ENCODE measurements around the gene ABHD12.

Gene ABHD12

DNA sequence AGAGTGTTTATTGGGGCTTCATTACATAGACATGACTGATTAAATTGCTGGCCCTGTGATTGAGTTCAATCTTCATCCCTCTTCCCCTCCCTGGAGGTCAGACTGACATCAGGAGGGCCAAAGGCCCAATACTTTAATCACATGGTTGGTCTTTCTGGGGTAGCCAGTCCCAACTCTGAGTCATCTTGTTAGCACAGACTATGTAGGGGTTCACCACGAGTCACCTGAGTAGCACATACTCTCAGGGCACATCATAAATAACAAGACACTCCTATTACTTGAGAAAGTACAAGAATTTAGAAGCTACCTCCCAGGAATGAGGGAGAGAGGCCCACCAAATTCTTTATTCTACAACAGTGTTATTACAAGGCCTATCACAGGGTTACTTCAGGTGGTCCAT lies 28.1 kb upstream of the ABHD12 start:
- Histone ChIP-seq H2AFZ (ENCODE audit: low read depth, low read length, severe bottlenecking) (no peak overlapping the region), H3K4me3 (ENCODE audit: insufficient read depth, low read length, poor library complexity, severe bottlenecking) (no peak overlapping the region), H3K27ac (ENCODE audit: low read depth, low read length) (no peak overlapping the region), H3K4me2 (ENCODE audit: low read depth, low read length, poor library complexity, severe bottlenecking) (no peak overlapping the region), H3K9ac (ENCODE audit: low read length) (no peak overlapping the region), H3K27me3 (ENCODE audit: low read length) (no peaks in the 10 kb centered on the region), H3K9me2 (replicated peaks; ENCODE audit: insufficient read depth, low read length) (no peaks in the 10 kb centered on the region), H3K9me3 (ENCODE audit: insufficient read depth, low read length) (no peaks in the 10 kb centered on the region), H3F3A (ENCODE audit: insufficient read depth) (0 out of 2 replicates have a peak, but pooled peaks cover 7% of the 10 kb centered on the region), H3K36me3 (ENCODE audit: low read length) (peaks cover 28% of the 10 kb centered on the region; the same call in 1 of the 2 replicates), H3K79me2 (ENCODE audit: insufficient read depth, low read length) (peaks cover 3% of the 10 kb centered on the region; the same call in 1 of the 2 replicates), H4K20me1 (ENCODE audit: low read depth, low read length) (no peaks in the 10 kb centered on the region)
- TF ChIP-seq, protein P1, sequence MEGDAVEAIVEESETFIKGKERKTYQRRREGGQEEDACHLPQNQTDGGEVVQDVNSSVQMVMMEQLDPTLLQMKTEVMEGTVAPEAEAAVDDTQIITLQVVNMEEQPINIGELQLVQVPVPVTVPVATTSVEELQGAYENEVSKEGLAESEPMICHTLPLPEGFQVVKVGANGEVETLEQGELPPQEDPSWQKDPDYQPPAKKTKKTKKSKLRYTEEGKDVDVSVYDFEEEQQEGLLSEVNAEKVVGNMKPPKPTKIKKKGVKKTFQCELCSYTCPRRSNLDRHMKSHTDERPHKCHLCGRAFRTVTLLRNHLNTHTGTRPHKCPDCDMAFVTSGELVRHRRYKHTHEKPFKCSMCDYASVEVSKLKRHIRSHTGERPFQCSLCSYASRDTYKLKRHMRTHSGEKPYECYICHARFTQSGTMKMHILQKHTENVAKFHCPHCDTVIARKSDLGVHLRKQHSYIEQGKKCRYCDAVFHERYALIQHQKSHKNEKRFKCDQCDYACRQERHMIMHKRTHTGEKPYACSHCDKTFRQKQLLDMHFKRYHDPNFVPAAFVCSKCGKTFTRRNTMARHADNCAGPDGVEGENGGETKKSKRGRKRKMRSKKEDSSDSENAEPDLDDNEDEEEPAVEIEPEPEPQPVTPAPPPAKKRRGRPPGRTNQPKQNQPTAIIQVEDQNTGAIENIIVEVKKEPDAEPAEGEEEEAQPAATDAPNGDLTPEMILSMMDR (IDR thresholded peaks at IDR 0.05; ENCODE audit: insufficient read depth, low read length, poor library complexity, severe bottlenecking): no peak
- TF ChIP-seq EZH2phosphoT487 (conservative IDR thresholded peaks at IDR 0.05; ENCODE audit: low read length): no peak

DNA sequence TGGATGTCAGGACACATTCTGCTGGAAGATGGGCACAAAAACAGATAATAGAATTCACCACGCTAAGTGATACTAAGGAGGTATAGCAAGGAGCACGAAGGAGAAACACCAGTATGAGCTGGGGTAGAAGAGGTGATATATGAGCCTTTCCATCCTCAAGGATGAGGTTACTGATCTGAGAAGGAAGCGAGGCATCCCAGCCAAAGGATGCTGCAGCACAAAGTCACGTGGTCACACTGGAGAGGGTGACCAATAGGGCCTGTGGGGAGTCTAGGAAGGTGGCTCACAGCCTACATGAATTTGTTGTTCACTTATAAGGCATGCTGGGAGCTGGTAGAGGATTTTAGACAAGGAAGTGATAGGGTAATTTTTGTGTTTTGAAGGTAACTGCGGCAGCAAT lies 18.3 kb upstream of the ABHD12 start:
- TF ChIP-seq, protein P1 (IDR thresholded peaks at IDR 0.05; ENCODE audit: insufficient read depth, low read length, poor library complexity, severe bottlenecking): no peak
- no peak for TF ChIP-seq EZH2phosphoT487 (conservative IDR thresholded peaks at IDR 0.05; ENCODE audit: low read length)
- Histone ChIP-seq H2AFZ (ENCODE audit: low read depth, low read length, severe bottlenecking) (no peak overlapping the region), H3K9ac (ENCODE audit: low read length) (peak overlapping the region; percentile 85), H4K20me1 (ENCODE audit: low read depth, low read length) (no peaks in the 10 kb centered on the region), H3K9me3 (ENCODE audit: insufficient read depth, low read length) (no peaks in the 10 kb centered on the region), H3K4me3 (ENCODE audit: insufficient read depth, low read length, poor library complexity, severe bottlenecking) (peak overlapping the region; percentile 89), H3K27ac (ENCODE audit: low read depth, low read length) (no peak overlapping the region), H3K4me2 (ENCODE audit: low read depth, low read length, poor library complexity, severe bottlenecking) (peak overlapping the region; percentile 80), H3K9me2 (replicated peaks; ENCODE audit: insufficient read depth, low read length) (no peaks in the 10 kb centered on the region), H3F3A (ENCODE audit: insufficient read depth) (no peaks in the 10 kb centered on the region), H3K27me3 (ENCODE audit: low read length) (no peaks in the 10 kb centered on the region), H3K36me3 (ENCODE audit: low read length) (no peaks in the 10 kb centered on the region; the same call in 1 of the 2 replicates), H3K79me2 (ENCODE audit: insufficient read depth, low read length) (peaks cover 50% of the 10 kb centered on the region)

DNA sequence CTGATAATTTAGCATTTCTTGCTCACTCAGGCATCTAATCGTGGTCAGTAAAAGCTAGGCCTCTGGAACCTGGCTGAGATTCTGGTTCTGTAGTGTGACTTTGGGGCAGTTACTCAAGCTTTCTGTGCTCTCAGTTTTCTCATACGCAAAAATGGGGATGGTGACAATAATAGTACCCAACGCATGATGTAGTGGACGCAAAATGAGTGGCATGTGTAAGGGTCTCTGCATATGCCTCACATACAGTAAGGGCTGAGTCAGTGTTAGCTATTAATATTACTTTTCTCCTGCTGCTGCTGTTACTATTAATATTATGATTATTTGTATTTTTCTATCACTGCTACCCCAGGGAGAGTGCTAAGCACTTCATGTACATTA lies 17.5 kb upstream of the ABHD12 start:
- no peaks in the 10 kb centered on the region for H3K9me2 ChIP-seq (replicated peaks; ENCODE audit: insufficient read depth, low read length)
- peak overlapping the region; percentile 85 for H3K9ac ChIP-seq (ENCODE audit: low read length)
- no peaks in the 10 kb centered on the region for H4K20me1 ChIP-seq (ENCODE audit: low read depth, low read length)
- H3K27ac ChIP-seq (ENCODE audit: low read depth, low read length): peak overlapping the region; percentile 52
- peaks cover 6% of the 10 kb centered on the region; the same call in 1 of the 2 replicates for H3K9me3 ChIP-seq (ENCODE audit: insufficient read depth, low read length)
- H3K36me3 ChIP-seq (ENCODE audit: low read length): no peaks in the 10 kb centered on the region; the same call in 1 of the 2 replicates
- H3K27me3 ChIP-seq (ENCODE audit: low read length): no peaks in the 10 kb centered on the region
- peak overlapping the region; percentile 89 for H3K4me3 ChIP-seq (ENCODE audit: insufficient read depth, low read length, poor library complexity, severe bottlenecking)
- peak overlapping the region; percentile 95 for H2AFZ ChIP-seq (ENCODE audit: low read depth, low read length, severe bottlenecking)
- peaks cover 44% of the 10 kb centered on the region for H3K79me2 ChIP-seq (ENCODE audit: insufficient read depth, low read length)
- TF ChIP-seq, protein P1 (IDR thresholded peaks at IDR 0.05; ENCODE audit: insufficient read depth, low read length, poor library complexity, severe bottlenecking): no peak
- no peak for TF ChIP-seq EZH2phosphoT487 (conservative IDR thresholded peaks at IDR 0.05; ENCODE audit: low read length)
- H3K4me2 ChIP-seq (ENCODE audit: low read depth, low read length, poor library complexity, severe bottlenecking): peak overlapping the region; percentile 80
- no peaks in the 10 kb centered on the region for H3F3A ChIP-seq (ENCODE audit: insufficient read depth)

Measured in SU-DHL-6 (cell line).